ENCODE results near the gene WDR44. TPM values are rescaled to one million over a fixed set of nuclear protein-coding genes. Genes with fewer than 3 reads are reported as not detected.
"Not testable (repeated sequence)": the region's sequence is repeated elsewhere in the genome, so short reads cannot be mapped to it uniquely, and the experiment has no call there.

The WDR44 gene
- polyA plus RNA-seq, result 1 to 10 TPM; 3.8 to 7.0 (median 4.5) TPM

GRCh38 chrX:118345464-118346257, at the start of gene WDR44:
WDR44 (plus strand) TSS chrX:118346106; CDS start chrX:118346504, 398 bp downstream.
- peak within 1 kb of the TSS; percentile 89 to 97 (median 95) for H3K27ac Mint-ChIP-seq
- H3K27me3 Mint-ChIP-seq (ENCODE audit: low read depth in 3 of 3), result peaks cover 3 to 5% (median 5%) of the 10 kb centered on the region in 3 donors
- H3K4me1 Mint-ChIP-seq, result peaks cover 39 to 46% of the 10 kb centered on the region in 2 donors
- peak; percentile 89 to 94 (median 92) for DNase-seq
- H3K9me3 Mint-ChIP-seq, result no peaks in the 10 kb centered on the region
- H3K4me3 Mint-ChIP-seq, result peak within 1 kb of the TSS; percentile 96 to 99 (median 98)
- H3K36me3 Mint-ChIP-seq, result no peaks in the 10 kb centered on the region

GRCh38 chrX:118305827-118306226, 40.1 kb upstream of the WDR44 start:
- H3K9me3 Mint-ChIP-seq, result peaks cover 0 to 24% (median 13%) of the 10 kb centered on the region in 6 donors
- not testable (repeated sequence) for H3K4me3 Mint-ChIP-seq; H3K27ac Mint-ChIP-seq; DNase-seq; H3K4me1 Mint-ChIP-seq; H3K36me3 Mint-ChIP-seq; H3K27me3 Mint-ChIP-seq (ENCODE audit: low read depth in 3 of 3)

- H3K27ac Mint-ChIP-seq, result no peak overlapping the region
- no peak for DNase-seq
- H3K4me1 Mint-ChIP-seq, result no peaks in the 10 kb centered on the region
- H3K36me3 Mint-ChIP-seq, result no peaks in the 10 kb centered on the region
- H3K9me3 Mint-ChIP-seq, result no peaks in the 10 kb centered on the region
- H3K27me3 Mint-ChIP-seq (ENCODE audit: low read depth in 3 of 3), result peaks cover 0 to 6% (median 6%) of the 10 kb centered on the region in 3 donors
- H3K4me3 Mint-ChIP-seq, result no peak overlapping the region
Observed at GRCh38 chrX:118315529-118315928, 30.4 kb upstream of the WDR44 start.

GRCh38 chrX:118324588-118324987, 21.3 kb upstream of the WDR44 start:
- no peaks in the 10 kb centered on the region for H3K4me1 Mint-ChIP-seq
- H3K36me3 Mint-ChIP-seq, result no peaks in the 10 kb centered on the region
- DNase-seq, result no peak
- H3K27ac Mint-ChIP-seq, result no peak overlapping the region
- no peaks in the 10 kb centered on the region for H3K9me3 Mint-ChIP-seq
- peaks cover 0 to 4% (median 1%) of the 10 kb centered on the region in 3 donors for H3K27me3 Mint-ChIP-seq (ENCODE audit: low read depth in 3 of 3)
- H3K4me3 Mint-ChIP-seq, result no peak overlapping the region

GRCh38 chrX:118325453-118325852, 20.5 kb upstream of the WDR44 start:
- Mint-ChIP-seq H3K27ac (no peak overlapping the region), H3K27me3 (ENCODE audit: low read depth in 3 of 3) (peaks cover 0 to 4% (median 1%) of the 10 kb centered on the region in 3 donors), H3K9me3 (no peaks in the 10 kb centered on the region), H3K4me3 (no peak overlapping the region), H3K36me3 (no peaks in the 10 kb centered on the region), H3K4me1 (no peaks in the 10 kb centered on the region)
- DNase-seq, result no peak

GRCh38 chrX:118329175-118329574, 16.7 kb upstream of the WDR44 start:
- H3K27me3 Mint-ChIP-seq (ENCODE audit: low read depth in 3 of 3), result peaks cover 0 to 2% (median 1%) of the 10 kb centered on the region in 3 donors
- H3K36me3 Mint-ChIP-seq, result no peaks in the 10 kb centered on the region
- DNase-seq, result no peak
- H3K27ac Mint-ChIP-seq, result no peak overlapping the region
- H3K9me3 Mint-ChIP-seq, result no peaks in the 10 kb centered on the region
- H3K4me3 Mint-ChIP-seq, result no peak overlapping the region
- H3K4me1 Mint-ChIP-seq, result no peaks in the 10 kb centered on the region

GRCh38 chrX:118337687-118338086, 8.2 kb upstream of the WDR44 start:
- Mint-ChIP-seq H3K27ac (no peak overlapping the region), H3K27me3 (ENCODE audit: low read depth in 3 of 3) (peaks cover 0 to 6% (median 0%) of the 10 kb centered on the region in 3 donors), H3K36me3 (no peaks in the 10 kb centered on the region), H3K9me3 (peaks cover 0 to 2% (median 0%) of the 10 kb centered on the region in 6 donors), H3K4me1 (no peaks in the 10 kb centered on the region), H3K4me3 (no peak overlapping the region)
- no peak for DNase-seq

GRCh38 chrX:118338930-118339329, 7.0 kb upstream of the WDR44 start:
- H3K4me3 Mint-ChIP-seq, result no peak overlapping the region
- no peaks in the 10 kb centered on the region for H3K36me3 Mint-ChIP-seq
- no peaks in the 10 kb centered on the region for H3K4me1 Mint-ChIP-seq
- DNase-seq, result no peak
- no peak overlapping the region for H3K27ac Mint-ChIP-seq
- H3K27me3 Mint-ChIP-seq (ENCODE audit: low read depth in 3 of 3), result peaks cover 0 to 6% (median 0%) of the 10 kb centered on the region in 3 donors
- H3K9me3 Mint-ChIP-seq, result peaks cover 0 to 2% (median 0%) of the 10 kb centered on the region in 6 donors

- H3K4me3 Mint-ChIP-seq, result peak overlapping the region; percentile 96 to 99 (median 98)
- no peaks in the 10 kb centered on the region for H3K36me3 Mint-ChIP-seq
- H3K27ac Mint-ChIP-seq, result peak overlapping the region; percentile 89 to 97 (median 95)
- H3K4me1 Mint-ChIP-seq, result peaks cover 33 to 40% of the 10 kb centered on the region in 2 donors
- H3K27me3 Mint-ChIP-seq (ENCODE audit: low read depth in 3 of 3), result peaks cover 3 to 5% (median 5%) of the 10 kb centered on the region in 3 donors
- peaks cover 0 to 2% (median 0%) of the 10 kb centered on the region in 6 donors for H3K9me3 Mint-ChIP-seq
- DNase-seq, result no peak
Observed at GRCh38 chrX:118345045-118345463, 852 bp upstream of the WDR44 start.

GRCh38 chrX:118346258-118347094, 570 bp downstream of the WDR44 start:
- DNase-seq, result peak; percentile 44 to 47 (median 46)
- Mint-ChIP-seq H3K4me3 (peak overlapping the region; percentile 96 to 99 (median 98)), H3K4me1 (peaks cover 42 to 54% of the 10 kb centered on the region in 2 donors), H3K27me3 (ENCODE audit: low read depth in 3 of 3) (peaks cover 3 to 5% (median 3%) of the 10 kb centered on the region in 3 donors), H3K27ac (peak overlapping the region; percentile 89 to 97 (median 95)), H3K36me3 (no peaks in the 10 kb centered on the region), H3K9me3 (no peaks in the 10 kb centered on the region)

GRCh38 chrX:118347131-118347530, 1.2 kb downstream of the WDR44 start:
- Mint-ChIP-seq H3K27ac (peak overlapping the region; percentile 89 to 97 (median 95)), H3K9me3 (no peaks in the 10 kb centered on the region), H3K4me1 (peaks cover 43 to 54% of the 10 kb centered on the region in 2 donors), H3K4me3 (peak overlapping the region; percentile 96 to 99 (median 98)), H3K36me3 (no peaks in the 10 kb centered on the region), H3K27me3 (ENCODE audit: low read depth in 3 of 3) (peaks cover 3 to 5% (median 3%) of the 10 kb centered on the region in 3 donors)
- no peak for DNase-seq

GRCh38 chrX:118347736-118348135, 1.8 kb downstream of the WDR44 start:
- no peaks in the 10 kb centered on the region for H3K36me3 Mint-ChIP-seq
- no peaks in the 10 kb centered on the region for H3K9me3 Mint-ChIP-seq
- no peak for DNase-seq
- peak overlapping the region in 5 of 6 donors; percentile 89 to 97 (median 94) for H3K27ac Mint-ChIP-seq
- H3K4me3 Mint-ChIP-seq, result peak overlapping the region; percentile 96 to 99 (median 98)
- H3K4me1 Mint-ChIP-seq, result peaks cover 46 to 54% of the 10 kb centered on the region in 2 donors
- peaks cover 3 to 5% (median 3%) of the 10 kb centered on the region in 3 donors for H3K27me3 Mint-ChIP-seq (ENCODE audit: low read depth in 3 of 3)

- H3K36me3 Mint-ChIP-seq, result no peaks in the 10 kb centered on the region
- peaks cover 3 to 5% (median 3%) of the 10 kb centered on the region in 3 donors for H3K27me3 Mint-ChIP-seq (ENCODE audit: low read depth in 3 of 3)
- peak overlapping the region in 4 of 6 donors; percentile 31 to 96 (median 91) for H3K27ac Mint-ChIP-seq
- H3K4me3 Mint-ChIP-seq, result peak overlapping the region in 4 of 5 donors; percentile 96 to 99 (median 98)
- DNase-seq, result no peak
- peaks cover 49 to 57% of the 10 kb centered on the region in 2 donors for H3K4me1 Mint-ChIP-seq
- H3K9me3 Mint-ChIP-seq, result no peaks in the 10 kb centered on the region
Observed at GRCh38 chrX:118348186-118348810, 2.4 kb downstream of the WDR44 start.
